Ishikawa (cell line): ENCODE data around the gene AUTS2.

Experiments used
- CREB1 ChIP-seq: IDR thresholded peaks from 2 replicates; pipeline ENCODE4 v1.6.1; 2012; ENCODE audit warnings: low read depth
- EGR1 ChIP-seq: IDR thresholded peaks from 2 replicates; pipeline ENCODE4 v1.6.1; 2012
- EP300 ChIP-seq: IDR thresholded peaks from 2 replicates; pipeline ENCODE4 v1.6.1; 2012; ENCODE audit warnings: borderline replicate concordance
- FOXM1 ChIP-seq: IDR thresholded peaks from 2 replicates; pipeline ENCODE4 v1.6.1; 2012; ENCODE audit warnings: low read depth, borderline replicate concordance
- MAX ChIP-seq: IDR thresholded peaks from 2 replicates; pipeline ENCODE4 v1.6.1; 2012
- REST ChIP-seq: IDR thresholded peaks from 2 replicates; pipeline ENCODE4 v1.6.1; 2012; ENCODE audit warnings: low read depth, mild to moderate bottlenecking
- TAF1 ChIP-seq: IDR thresholded peaks from 2 replicates; pipeline ENCODE4 v1.6.1; 2012; ENCODE audit warnings: low read depth, mild to moderate bottlenecking
- YY1 ChIP-seq: IDR thresholded peaks from 2 replicates; pipeline ENCODE4 v1.6.1; 2012; ENCODE audit warnings: low read depth

GRCh38 chr7:70637726-70638125 lies 1039.5 kb downstream of the AUTS2 start:
- TF ChIP-seq MAX (no peak), FOXM1 (no peak), YY1 (no peak), EGR1 (no peak), CREB1 (no peak), REST (no peak), EP300 (no peak), TAF1 (no peak)
